Frontal cortex (tissue), 4 donors: ENCODE measurements around the gene NOS3. TPM values are rescaled to one million over a fixed set of nuclear protein-coding genes. Genes with fewer than 3 reads are reported as not detected.

Source experiments
- DNase-seq, 2 donors: peaks; one replicate each; pipeline ENCODE4 v3.0.0; 2012; ENCODE audit warnings: low spot score in 2 of 2
- FAIRE-seq: peaks from 2 replicates; lab custom pipeline; 2012; peaks lifted over from hg19 to GRCh38; lab: Jason Lieb, UNC
- total RNA-seq: library from RNA; depleted of rRNA; stranded (reverse); fragments of >200 nt; gene quantifications from one replicate; pipeline ENCODE4 v1.2.3, GENCODE V29; 2014
- donor health status: control.
- donor health status: control.
- donor health status: control.

Gene NOS3
- total RNA-seq, 1 donor from 2014 or later = 0.82 TPM

- no peak for FAIRE-seq
- DNase-seq = no peak
These were observed 55.1 kb downstream of the NOS3 start for GRCh38 chr7:151045967-151046366.

GRCh38 chr7:151046603-151047573, 56.1 kb downstream of the NOS3 start:
- FAIRE-seq = no peak

GRCh38 chr7:151047976-151048815, 57.4 kb downstream of the NOS3 start, which contains the start of gene ASIC3:
ASIC3 (plus strand) TSS chr7:151048531; CDS start chr7:151048886, 355 bp downstream.
- FAIRE-seq (no peak), DNase-seq (no peak)

More at GRCh38 chr7:151046603-151047573, 56.1 kb downstream of the NOS3 start:
- no peak for DNase-seq

GRCh38 chr7:151048911-151049463, 58.2 kb downstream of the NOS3 start:
- DNase-seq (no peak), FAIRE-seq (no peak)

GRCh38 chr7:151051108-151051507, 60.3 kb downstream of the NOS3 start:
- DNase-seq (peak in 1 of 2 donors; percentile 58), FAIRE-seq (no peak)

GRCh38 chr7:151053096-151053495, 62.3 kb downstream of the NOS3 start:
- FAIRE-seq = no peak

GRCh38 chr7:151053751-151054150, 62.9 kb downstream of the NOS3 start:
- no peak for FAIRE-seq

More at GRCh38 chr7:151053096-151053495, 62.3 kb downstream of the NOS3 start:
- DNase-seq = no peak

GRCh38 chr7:151056283-151056665, 65.5 kb downstream of the NOS3 start:
- no peak for DNase-seq
- FAIRE-seq = no peak

More at GRCh38 chr7:151053751-151054150, 62.9 kb downstream of the NOS3 start:
- no peak for DNase-seq

GRCh38 chr7:151056666-151057505, 66.1 kb downstream of the NOS3 start:
- DNase-seq (peak in 1 of 2 donors; percentile 54), FAIRE-seq (no peak)

- FAIRE-seq = no peak
- DNase-seq = no peak
These were observed 66.7 kb downstream of the NOS3 start, which contains the start of gene CDK5 for GRCh38 chr7:151057506-151057988. CDK5 (minus strand) TSS chr7:151057897; CDS start chr7:151057848, 49 bp downstream.

GRCh38 chr7:151057989-151058780, 67.4 kb downstream of the NOS3 start:
- DNase-seq (peak; percentile 99 to 100), FAIRE-seq (peak; percentile 62)

GRCh38 chr7:151058781-151059366, 68.1 kb downstream of the NOS3 start:
- DNase-seq (peak in 1 of 2 donors; percentile 66), FAIRE-seq (no peak)

- DNase-seq = peak; percentile 95 to 96
- no peak for FAIRE-seq
These were observed 68.7 kb downstream of the NOS3 start, which contains the start of gene SLC4A2 for GRCh38 chr7:151059367-151060112. SLC4A2 (plus strand) TSS chr7:151059589; CDS start chr7:151061988, 2,399 bp downstream.

GRCh38 chr7:151060113-151060415, 69.2 kb downstream of the NOS3 start:
- DNase-seq = no peak
- FAIRE-seq = no peak

GRCh38 chr7:151060416-151061212, 69.8 kb downstream of the NOS3 start:
- FAIRE-seq (no peak), DNase-seq (peak; percentile 50 to 64)
